ENCODE data around the gene ZIC2. TPM values are rescaled to one million over a fixed set of nuclear protein-coding genes. Genes with fewer than 3 reads are reported as not detected.

The ZIC2 gene
- total RNA-seq, 1 donor: not detected

DNA sequence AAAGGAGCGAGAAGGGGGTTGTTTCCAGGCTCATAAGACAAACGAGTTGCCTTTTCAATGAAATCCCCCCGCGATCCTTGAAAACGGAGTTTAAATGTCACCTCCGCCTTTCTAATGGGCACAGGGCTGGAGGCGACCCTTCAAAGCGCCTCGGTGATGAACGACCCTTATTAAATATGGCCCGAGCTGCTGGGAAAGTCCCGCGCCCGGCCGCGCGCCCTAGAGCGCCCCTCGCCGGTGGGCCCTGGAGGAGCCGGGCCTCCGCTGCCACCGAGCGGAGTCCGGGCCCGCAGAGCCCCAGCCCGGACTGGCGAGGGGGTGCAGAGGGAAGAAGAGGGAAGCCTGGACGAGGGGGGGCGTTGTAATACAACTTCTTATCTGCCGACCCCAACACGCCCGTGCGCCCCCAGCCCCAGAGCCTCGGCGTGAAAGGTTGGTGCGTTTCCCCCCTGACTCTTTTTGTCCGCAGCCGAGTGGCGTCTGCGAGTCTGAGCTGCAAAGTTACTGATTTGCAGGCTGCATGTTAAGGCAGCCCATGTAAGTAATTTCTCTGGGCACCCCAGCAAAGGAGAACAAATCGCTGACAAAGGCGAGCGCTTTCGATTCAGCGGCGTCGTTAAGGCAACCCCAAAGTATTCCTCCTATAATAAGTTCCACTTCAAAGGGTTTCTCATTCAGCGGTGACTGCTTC is 21.9 kb upstream of the ZIC2 start:
- TF ChIP-seq, protein P1, sequence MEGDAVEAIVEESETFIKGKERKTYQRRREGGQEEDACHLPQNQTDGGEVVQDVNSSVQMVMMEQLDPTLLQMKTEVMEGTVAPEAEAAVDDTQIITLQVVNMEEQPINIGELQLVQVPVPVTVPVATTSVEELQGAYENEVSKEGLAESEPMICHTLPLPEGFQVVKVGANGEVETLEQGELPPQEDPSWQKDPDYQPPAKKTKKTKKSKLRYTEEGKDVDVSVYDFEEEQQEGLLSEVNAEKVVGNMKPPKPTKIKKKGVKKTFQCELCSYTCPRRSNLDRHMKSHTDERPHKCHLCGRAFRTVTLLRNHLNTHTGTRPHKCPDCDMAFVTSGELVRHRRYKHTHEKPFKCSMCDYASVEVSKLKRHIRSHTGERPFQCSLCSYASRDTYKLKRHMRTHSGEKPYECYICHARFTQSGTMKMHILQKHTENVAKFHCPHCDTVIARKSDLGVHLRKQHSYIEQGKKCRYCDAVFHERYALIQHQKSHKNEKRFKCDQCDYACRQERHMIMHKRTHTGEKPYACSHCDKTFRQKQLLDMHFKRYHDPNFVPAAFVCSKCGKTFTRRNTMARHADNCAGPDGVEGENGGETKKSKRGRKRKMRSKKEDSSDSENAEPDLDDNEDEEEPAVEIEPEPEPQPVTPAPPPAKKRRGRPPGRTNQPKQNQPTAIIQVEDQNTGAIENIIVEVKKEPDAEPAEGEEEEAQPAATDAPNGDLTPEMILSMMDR (IDR thresholded peaks at IDR 0.05; ENCODE audit: insufficient read depth, low read length): no peak
- peak overlapping the region; percentile 18 for H3K4me3 ChIP-seq (ENCODE audit: low read depth, low read length)
- peak; percentile 19 for DNase-seq (ENCODE audit: low read depth)

DNA sequence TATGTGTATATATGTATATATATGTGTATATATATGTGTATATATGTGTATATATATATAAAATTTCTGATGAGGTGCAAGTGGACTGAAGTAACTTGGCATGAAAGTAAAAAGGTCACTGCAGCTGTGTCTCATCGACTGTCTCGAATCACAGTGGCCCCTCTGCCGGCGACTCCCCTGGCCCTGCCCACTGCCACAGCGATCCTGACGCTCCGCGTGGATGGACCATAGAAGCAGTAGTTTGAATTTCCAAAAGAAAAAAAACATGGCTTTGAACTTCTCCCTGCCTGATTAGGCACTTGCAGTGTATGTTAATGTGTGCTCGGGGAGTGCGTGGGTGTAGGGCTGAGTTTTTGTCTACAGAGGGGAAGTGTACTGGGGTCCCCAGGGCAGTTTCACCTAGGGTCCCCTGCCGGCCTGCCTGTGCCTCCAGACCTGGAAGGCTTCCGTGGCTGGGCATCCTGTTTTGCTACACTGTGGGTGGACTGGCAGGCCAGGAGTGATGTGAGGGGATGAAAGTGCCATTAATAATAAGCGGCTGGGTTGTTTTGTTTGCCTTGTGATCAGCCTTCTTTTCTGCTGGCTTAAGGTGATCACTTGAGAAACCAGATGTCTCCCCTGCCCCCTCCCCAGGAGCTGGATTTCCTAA is 20.8 kb upstream of the ZIC2 start:
- TF ChIP-seq, protein P1 (IDR thresholded peaks at IDR 0.05; ENCODE audit: insufficient read depth, low read length): no peak
- DNase-seq (ENCODE audit: low read depth): no peak
- no peak overlapping the region for H3K4me3 ChIP-seq (ENCODE audit: low read depth, low read length)

DNA sequence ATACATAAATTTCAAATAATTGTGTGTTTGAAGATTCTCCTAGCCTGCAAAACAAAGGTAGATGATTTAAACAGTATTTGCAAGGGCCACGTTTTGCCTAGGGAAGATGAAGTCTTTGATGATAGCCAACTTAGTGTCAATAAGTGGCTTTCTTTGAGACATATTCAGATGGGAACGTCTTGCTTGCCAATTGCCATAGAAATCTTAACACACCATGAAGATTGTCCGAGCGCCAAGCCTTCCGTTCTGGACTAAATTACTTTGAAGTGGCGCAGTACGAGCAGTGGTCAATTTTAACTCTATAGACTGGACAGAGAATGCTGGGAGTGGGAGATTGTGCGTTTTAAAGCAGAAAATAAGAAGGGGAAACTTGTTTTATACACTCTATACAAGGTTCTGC is 19.9 kb upstream of the ZIC2 start:
- no peak overlapping the region for H3K4me3 ChIP-seq (ENCODE audit: low read depth, low read length)
- no peak for DNase-seq (ENCODE audit: low read depth)
- TF ChIP-seq, protein P1 (IDR thresholded peaks at IDR 0.05; ENCODE audit: insufficient read depth, low read length): no peak

DNA sequence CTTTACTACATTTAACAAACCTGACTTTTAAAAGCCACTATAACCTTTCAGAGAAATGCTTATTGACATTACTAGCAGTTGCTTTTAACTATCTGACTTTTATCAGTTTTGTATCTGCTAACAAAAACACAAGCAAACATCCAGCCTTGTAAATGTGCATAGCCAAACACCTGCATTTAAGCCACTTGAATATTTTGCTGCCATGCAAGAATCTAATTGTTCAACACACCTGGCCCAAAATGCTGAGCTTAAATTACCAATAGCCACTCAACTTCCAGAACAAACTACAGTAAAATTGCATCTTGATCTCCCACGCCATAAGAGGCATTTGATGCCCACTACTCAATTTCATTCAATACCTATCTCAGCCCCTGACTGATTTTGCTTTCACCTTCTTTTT is 19.3 kb upstream of the ZIC2 start:
- no peak overlapping the region for H3K4me3 ChIP-seq (ENCODE audit: low read depth, low read length)
- TF ChIP-seq, protein P1 (IDR thresholded peaks at IDR 0.05; ENCODE audit: insufficient read depth, low read length): no peak
- DNase-seq (ENCODE audit: low read depth): no peak

DNA sequence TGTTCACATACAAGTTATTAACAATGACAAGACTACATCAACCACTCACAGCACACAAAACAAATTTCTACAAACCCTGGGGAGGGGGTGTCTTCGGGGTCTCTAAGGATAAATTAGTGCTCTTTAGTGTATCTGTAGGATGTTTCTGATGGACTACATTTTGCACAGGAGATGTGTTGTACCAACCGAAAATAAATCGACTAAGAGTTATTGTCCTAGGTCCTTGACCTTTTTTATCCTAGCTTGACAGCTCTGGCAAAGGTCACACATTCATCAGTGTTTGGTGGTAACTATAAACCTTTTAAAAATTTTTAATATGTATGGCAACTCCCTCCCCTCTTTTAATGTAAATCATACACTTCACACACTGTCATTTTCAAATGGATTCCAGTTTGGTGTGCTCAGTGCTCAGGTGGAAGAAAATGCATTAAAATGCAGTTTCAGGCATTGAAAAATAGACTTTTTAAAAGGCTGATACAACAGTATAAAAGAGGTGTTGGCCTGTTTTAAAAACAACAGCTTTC is 17.7 kb upstream of the ZIC2 start:
- DNase-seq (ENCODE audit: low read depth): no peak
- TF ChIP-seq, protein P1 (IDR thresholded peaks at IDR 0.05; ENCODE audit: insufficient read depth, low read length): no peak
- H3K4me3 ChIP-seq (ENCODE audit: low read depth, low read length): no peak overlapping the region

DNA sequence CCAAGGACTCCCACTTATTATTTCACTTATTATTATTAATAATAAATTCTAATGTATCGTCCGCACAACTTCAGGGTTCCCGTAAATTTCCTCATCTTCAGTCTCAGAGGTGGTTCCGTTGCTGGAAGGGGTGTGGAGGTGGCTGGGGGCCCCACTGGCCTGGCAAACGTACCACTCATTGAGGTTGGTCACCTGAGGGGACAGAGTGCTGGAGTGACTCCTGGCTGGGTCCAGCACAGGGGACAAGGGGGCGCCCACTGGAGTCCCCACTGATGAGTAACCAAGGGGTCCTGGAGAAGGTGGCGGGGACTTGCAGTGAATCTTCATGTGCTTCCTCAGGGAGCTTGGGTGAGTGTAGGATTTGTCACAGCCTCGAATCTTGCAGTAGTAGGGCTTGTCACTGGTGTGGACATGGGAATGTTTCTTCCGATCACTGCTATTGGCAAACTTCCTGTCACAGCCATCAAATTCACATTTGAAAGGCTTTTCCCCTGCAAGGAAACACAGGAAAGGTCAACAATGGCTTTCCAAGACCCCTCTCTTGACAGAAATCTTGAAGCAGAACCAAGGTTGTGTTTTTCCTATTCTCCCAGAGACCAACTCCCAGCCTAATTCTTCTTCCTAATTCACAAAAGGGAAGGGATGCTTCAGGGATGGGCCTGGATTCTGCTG is 16.1 kb upstream of the ZIC2 start:
- no peak for DNase-seq (ENCODE audit: low read depth)
- no peak overlapping the region for H3K4me3 ChIP-seq (ENCODE audit: low read depth, low read length)
- TF ChIP-seq, protein P1 (IDR thresholded peaks at IDR 0.05; ENCODE audit: insufficient read depth, low read length): no peak
